ENCODE results near the gene EPM2AIP1.
A peak's percentile ranks its signal among the peaks of the same experiment; 100 is the strongest.
"Not testable (repeated sequence)": the region's sequence is repeated elsewhere in the genome, so short reads cannot be mapped to it uniquely, and the experiment has no call there.

EPM2AIP1 gene

GRCh38 chr3:36993326-36994283, 674 bp upstream of the EPM2AIP1 start, which contains the start of gene MLH1:
MLH1 (plus strand) TSS chr3:36993518; CDS start chr3:36993548, 30 bp downstream.
- DNase-seq (ENCODE audit: low spot score) = peak; percentile 97

- DNase-seq (ENCODE audit: low spot score) = peak; percentile 37
Measured at GRCh38 chr3:36991923-36992805, 767 bp downstream of the EPM2AIP1 start.

GRCh38 chr3:36991147-36991546, 1.8 kb downstream of the EPM2AIP1 start:
- DNase-seq (ENCODE audit: low spot score) = no peak

- DNase-seq (ENCODE audit: low spot score) = no peak
Measured at GRCh38 chr3:36989568-36989967, 3.4 kb downstream of the EPM2AIP1 start.

- no peak for DNase-seq (ENCODE audit: low spot score)
Measured at GRCh38 chr3:36989005-36989404, 3.9 kb downstream of the EPM2AIP1 start.

GRCh38 chr3:36988356-36988755, 4.6 kb downstream of the EPM2AIP1 start:
- no peak for DNase-seq (ENCODE audit: low spot score)

GRCh38 chr3:36981006-36981405, 11.9 kb downstream of the EPM2AIP1 start:
- DNase-seq (ENCODE audit: low spot score) = no peak

GRCh38 chr3:36973139-36973538, 19.8 kb downstream of the EPM2AIP1 start:
- no peak for DNase-seq (ENCODE audit: low spot score)

- DNase-seq (ENCODE audit: low spot score) = no peak
Measured at GRCh38 chr3:36972163-36972562, 20.8 kb downstream of the EPM2AIP1 start.

- DNase-seq (ENCODE audit: low spot score) = peak; percentile 48
Measured at GRCh38 chr3:36969540-36970432, 23.1 kb downstream of the EPM2AIP1 start.

GRCh38 chr3:36969085-36969484, 23.8 kb downstream of the EPM2AIP1 start:
- no peak for DNase-seq (ENCODE audit: low spot score)

- no peak for DNase-seq (ENCODE audit: low spot score)
Measured at GRCh38 chr3:36965440-36965839, 27.5 kb downstream of the EPM2AIP1 start.

- no peak for DNase-seq (ENCODE audit: low spot score)
Measured at GRCh38 chr3:36964817-36965216, 28.1 kb downstream of the EPM2AIP1 start.

- no peak for DNase-seq (ENCODE audit: low spot score)
Measured at GRCh38 chr3:36964331-36964730, 28.6 kb downstream of the EPM2AIP1 start.

- not testable (repeated sequence) for DNase-seq (ENCODE audit: low spot score)
Measured at GRCh38 chr3:36963008-36963407, 29.9 kb downstream of the EPM2AIP1 start.

GRCh38 chr3:36960502-36960901, 32.4 kb downstream of the EPM2AIP1 start:
- no peak for DNase-seq (ENCODE audit: low spot score)

GRCh38 chr3:36959821-36960220, 33.1 kb downstream of the EPM2AIP1 start:
- DNase-seq (ENCODE audit: low spot score) = no peak

GRCh38 chr3:36957862-36958686, 34.9 kb downstream of the EPM2AIP1 start:
- DNase-seq (ENCODE audit: low spot score) = peak; percentile 67

GRCh38 chr3:36957063-36957462, 35.9 kb downstream of the EPM2AIP1 start:
- no peak for DNase-seq (ENCODE audit: low spot score)

GRCh38 chr3:36956155-36956554, 36.8 kb downstream of the EPM2AIP1 start:
- no peak for DNase-seq (ENCODE audit: low spot score)
